Thyroid gland (tissue), 4 donors: ENCODE data around the gene TXNDC11.

Experiments used
- POLR2A ChIP-seq, 2 donors: fragments of 450-650 bp; IDR thresholded peaks; one replicate each; pipeline ENCODE4 v1.6.1; 2017; ENCODE audit warnings: antibody characterized with exemption in 2 of 2, mild to moderate bottlenecking in 2 of 2, moderate library complexity in 1 of 2
- TF ChIP-seq, protein P1 (sequence below), 6 experiments: fragments of 200-600 bp in 3 of 6; fragments of 450-650 bp in 3 of 6; sonication (generic) in 3 of 6; IDR thresholded peaks; one replicate each; pipeline ENCODE4 v1.5.1; 2016 to 2019; ENCODE audit warnings: antibody characterized with exemption in 6 of 6, mild to moderate bottlenecking in 2 of 6, inconsistent platforms in 1 of 6, moderate library complexity in 1 of 6

DNA sequence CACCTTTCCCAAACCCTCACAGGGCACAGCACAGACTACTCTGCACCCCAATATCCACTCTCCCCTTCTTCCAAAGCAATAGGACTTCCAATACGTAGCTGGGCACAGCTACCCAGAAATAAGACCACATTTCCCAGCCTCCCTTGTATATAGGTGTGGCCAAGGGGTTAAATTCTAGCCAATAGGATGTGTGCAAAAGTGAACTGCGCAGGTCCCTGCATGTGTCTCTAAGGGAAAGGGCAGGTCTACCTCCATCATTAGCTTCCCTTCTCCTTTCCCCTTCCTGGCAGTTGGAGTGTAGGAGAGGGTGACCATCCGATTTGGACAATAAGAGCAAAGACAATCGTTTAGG lies 99.9 kb downstream of the TXNDC11 start:
- TF ChIP-seq, protein P1, sequence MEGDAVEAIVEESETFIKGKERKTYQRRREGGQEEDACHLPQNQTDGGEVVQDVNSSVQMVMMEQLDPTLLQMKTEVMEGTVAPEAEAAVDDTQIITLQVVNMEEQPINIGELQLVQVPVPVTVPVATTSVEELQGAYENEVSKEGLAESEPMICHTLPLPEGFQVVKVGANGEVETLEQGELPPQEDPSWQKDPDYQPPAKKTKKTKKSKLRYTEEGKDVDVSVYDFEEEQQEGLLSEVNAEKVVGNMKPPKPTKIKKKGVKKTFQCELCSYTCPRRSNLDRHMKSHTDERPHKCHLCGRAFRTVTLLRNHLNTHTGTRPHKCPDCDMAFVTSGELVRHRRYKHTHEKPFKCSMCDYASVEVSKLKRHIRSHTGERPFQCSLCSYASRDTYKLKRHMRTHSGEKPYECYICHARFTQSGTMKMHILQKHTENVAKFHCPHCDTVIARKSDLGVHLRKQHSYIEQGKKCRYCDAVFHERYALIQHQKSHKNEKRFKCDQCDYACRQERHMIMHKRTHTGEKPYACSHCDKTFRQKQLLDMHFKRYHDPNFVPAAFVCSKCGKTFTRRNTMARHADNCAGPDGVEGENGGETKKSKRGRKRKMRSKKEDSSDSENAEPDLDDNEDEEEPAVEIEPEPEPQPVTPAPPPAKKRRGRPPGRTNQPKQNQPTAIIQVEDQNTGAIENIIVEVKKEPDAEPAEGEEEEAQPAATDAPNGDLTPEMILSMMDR (IDR thresholded peaks at IDR 0.05): no peak
- TF ChIP-seq POLR2A (IDR thresholded peaks at IDR 0.05): no peak
